OCI-LY7 (cell line): ENCODE measurements around the gene GALNT11.

Source experiments
- CTCF ChIP-seq: fragments of 200-600 bp; sonication (generic); conservative IDR thresholded peaks from 2 replicates; pipeline ENCODE4 v1.5.1; 2014; ENCODE audit warnings: mild to moderate bottlenecking, antibody characterized with exemption, low read length, moderate library complexity, mixed read lengths
- EZH2phosphoT487 ChIP-seq: fragments of 200-600 bp; sonication (generic); IDR thresholded peaks from 2 replicates; pipeline ENCODE4 v1.6.1; 2018; ENCODE audit warnings: low read depth, borderline replicate concordance, mild to moderate bottlenecking, mixed run types, antibody characterized with exemption, low read length, moderate library complexity, mixed read lengths

GRCh38 chr7:152161171-152161570 lies 135.7 kb downstream of the GALNT11 start:
- TF ChIP-seq CTCF (no peak), EZH2phosphoT487 (no peak)
